IMR-90 (cell line): ENCODE data around the gene SPP2. TPM values are rescaled to one million over a fixed set of nuclear protein-coding genes. Genes with fewer than 3 reads are reported as not detected.

ENCODE experiments used
- ATAC-seq: fragments of 200-7000 bp; cut with Tn5 transposase; 2 replicates; pipeline ENCODE4 v1.9.1; 2020; ENCODE audit warnings: low read depth, mild to moderate bottlenecking, moderate library complexity
- BruUV-seq: library from RNA; stranded (reverse); fragments of 400-500 nt; replicated peaks from 2 replicates; lab custom pipeline; 2021; lab: Mats Ljungman, UMichigan
- CTCF ChIA-PET: fragments of 300-600 bp; formaldehyde crosslinking; extraction: SDS; loops from one replicate; lab custom pipeline; 2021; ENCODE audit warnings: antibody characterized with exemption; lab: Yijun Ruan, JAX
- POLR2A ChIA-PET: fragments of 300-600 bp; sonication (Branson Sonifier 250); formaldehyde crosslinking; loops from one replicate; lab custom pipeline; 2022; ENCODE audit warnings: antibody characterized with exemption; ENCODE audit not compliant: unreplicated experiment; lab: Charles Lee
- DNase-seq: peaks from one replicate; pipeline ENCODE4 v3.0.0; 2013
- H2AFZ ChIP-seq: replicated peaks from 2 replicates; pipeline ENCODE3; 2013; ENCODE audit warnings: low read length, mild to moderate bottlenecking; ENCODE audit not compliant: poor library complexity
- H2AK5ac ChIP-seq: 2 replicates; pipeline ENCODE4 v1.6.1; 2013; ENCODE audit warnings: low read depth, low read length, inconsistent platforms
- H2AK9ac ChIP-seq: replicated peaks from 2 replicates; pipeline ENCODE3; 2013; ENCODE audit warnings: mild to moderate bottlenecking, low read depth, low read length, moderate library complexity; ENCODE audit not compliant: poor library complexity
- H2BK120ac ChIP-seq: 2 replicates; pipeline ENCODE4 v1.6.1; 2013; ENCODE audit warnings: low read depth, low read length, inconsistent platforms
- H2BK15ac ChIP-seq: 3 replicates; pipeline ENCODE4 v1.6.1; 2013; ENCODE audit warnings: low read depth, low read length, inconsistent platforms
- H2BK20ac ChIP-seq: 2 replicates; pipeline ENCODE4 v1.6.1; 2013; ENCODE audit warnings: low read depth, mild to moderate bottlenecking, inconsistent platforms, low read length, moderate library complexity
- H2BK5ac ChIP-seq: 2 replicates; pipeline ENCODE4 v1.6.1; 2013; ENCODE audit warnings: mild to moderate bottlenecking, low read depth, low read length, inconsistent platforms; ENCODE audit not compliant: poor library complexity, severe bottlenecking
- H3K14ac ChIP-seq: replicated peaks from 2 replicates; pipeline ENCODE4 v1.6.1; 2013; ENCODE audit warnings: low read depth, low read length, inconsistent platforms
- H3K18ac ChIP-seq: 2 replicates; pipeline ENCODE4 v1.6.1; 2013; ENCODE audit warnings: low read depth, low read length, control low read depth
- H3K23ac ChIP-seq: 2 replicates; pipeline ENCODE4 v1.6.1; 2013; ENCODE audit warnings: low read depth, low read length, inconsistent platforms
- H3K27ac ChIP-seq: 2 replicates; pipeline ENCODE4 v1.5.1; 2013; ENCODE audit warnings: mild to moderate bottlenecking, control low read depth, low read length; ENCODE audit not compliant: insufficient read depth
- H3K27me3 ChIP-seq: 2 replicates; pipeline ENCODE4 v1.6.1; 2013; ENCODE audit warnings: low read length; ENCODE audit not compliant: control insufficient read depth, insufficient read depth
- H3K36me3 ChIP-seq: 2 replicates; pipeline ENCODE4 v1.6.1; 2013; ENCODE audit warnings: low read length, mixed read lengths; ENCODE audit not compliant: control insufficient read depth, insufficient read depth
- H3K4ac ChIP-seq: 2 replicates; pipeline ENCODE4 v1.6.1; 2013; ENCODE audit warnings: low read depth, low read length, inconsistent platforms
- H3K4me1 ChIP-seq: 2 replicates; pipeline ENCODE4 v1.6.1; 2013; ENCODE audit warnings: low read length, mixed read lengths; ENCODE audit not compliant: control insufficient read depth, insufficient read depth
- H3K4me2 ChIP-seq: 2 replicates; pipeline ENCODE4 v1.6.1; 2013; ENCODE audit warnings: low read depth, mild to moderate bottlenecking, control low read depth, low read length, moderate library complexity
- H3K4me3 ChIP-seq: 2 replicates; pipeline ENCODE4 v1.5.1; 2013; ENCODE audit warnings: low read depth, mild to moderate bottlenecking, control low read depth, low read length, moderate library complexity; ENCODE audit not compliant: insufficient read depth
- H3K56ac ChIP-seq: 2 replicates; pipeline ENCODE4 v1.6.1; 2013; ENCODE audit warnings: low read length, inconsistent platforms; ENCODE audit not compliant: insufficient read depth; ENCODE audit errors: extremely low read depth
- H3K79me1 ChIP-seq, 2 experiments: 2 replicates each; pipeline ENCODE4 v1.6.1; 2013; ENCODE audit warnings: low read length in 2 of 2, inconsistent platforms in 1 of 2, low read depth in 1 of 2
- H3K9ac ChIP-seq: 2 replicates; pipeline ENCODE4 v1.6.1; 2013; ENCODE audit warnings: low read depth, low read length, control low read depth
- H3K9me1 ChIP-seq: 2 replicates; pipeline ENCODE4 v1.6.1; 2013; ENCODE audit warnings: low read length, inconsistent platforms; ENCODE audit not compliant: insufficient read depth
- H3K9me3 ChIP-seq: 2 replicates; pipeline ENCODE4 v1.6.1; 2013; ENCODE audit warnings: low read length; ENCODE audit not compliant: control insufficient read depth, insufficient read depth
- H4K20me1 ChIP-seq: 2 replicates; pipeline ENCODE4 v1.6.1; 2013; ENCODE audit warnings: low read length, inconsistent platforms; ENCODE audit not compliant: insufficient read depth
- H4K5ac ChIP-seq: 2 replicates; pipeline ENCODE4 v1.6.1; 2013; ENCODE audit warnings: mild to moderate bottlenecking, low read depth, low read length, control low read depth
- H4K8ac ChIP-seq, 2 experiments: 2 replicates each; pipeline ENCODE4 v1.6.1; 2013; ENCODE audit warnings: low read depth in 2 of 2, low read length in 2 of 2, control low read depth in 1 of 2, inconsistent platforms in 1 of 2
- H4K91ac ChIP-seq: 2 replicates; pipeline ENCODE4 v1.6.1; 2013; ENCODE audit warnings: low read depth, low read length, inconsistent platforms; ENCODE audit not compliant: insufficient read depth
- BHLHE40 ChIP-seq: fragments of 150-350 bp; IDR thresholded peaks from 2 replicates; pipeline ENCODE4 v1.6.1; 2016; ENCODE audit warnings: mild to moderate bottlenecking, low read depth, low read length
- CEBPB ChIP-seq: IDR thresholded peaks from 2 replicates; pipeline ENCODE4 v1.6.1; 2012; ENCODE audit warnings: low read depth, low read length, improper control_type of control experiment
- CHD1 ChIP-seq: IDR thresholded peaks from 2 replicates; pipeline ENCODE4 v1.6.1; 2012; ENCODE audit warnings: low read depth, low read length, improper control_type of control experiment
- CTCF ChIP-seq: conservative IDR thresholded peaks from 2 replicates; pipeline ENCODE4 v1.5.1; 2012; ENCODE audit warnings: mild to moderate bottlenecking, low read depth, low read length, improper control_type of control experiment
- ELK1 ChIP-seq: fragments of 150-350 bp; IDR thresholded peaks from 2 replicates; pipeline ENCODE4 v1.6.1; 2016; ENCODE audit warnings: low read depth, mild to moderate bottlenecking, low read length, moderate library complexity, borderline replicate concordance
- FOS ChIP-seq: fragments of 150-350 bp; IDR thresholded peaks from 2 replicates; pipeline ENCODE4 v1.6.1; 2016; ENCODE audit warnings: low read depth, low read length
- MAFK ChIP-seq: IDR thresholded peaks from 2 replicates; pipeline ENCODE4 v1.6.1; 2012; ENCODE audit warnings: low read depth, low read length, improper control_type of control experiment
- MAZ ChIP-seq: IDR thresholded peaks from 2 replicates; pipeline ENCODE4 v1.6.1; 2012; ENCODE audit warnings: low read depth, mild to moderate bottlenecking, low read length, improper control_type of control experiment, moderate library complexity, borderline replicate concordance
- MXI1 ChIP-seq: IDR thresholded peaks from 2 replicates; pipeline ENCODE4 v1.6.1; 2012; ENCODE audit warnings: low read depth, mild to moderate bottlenecking, low read length, moderate library complexity, borderline replicate concordance
- NFE2L2 ChIP-seq: fragments of 150-350 bp; IDR thresholded peaks from 2 replicates; pipeline ENCODE4 v1.6.1; 2016; ENCODE audit warnings: low read depth, mild to moderate bottlenecking, low read length
- POLR2A ChIP-seq: IDR thresholded peaks from 2 replicates; pipeline ENCODE4 v1.6.1; 2012; ENCODE audit warnings: mild to moderate bottlenecking, low read depth, low read length
- RAD21 ChIP-seq: IDR thresholded peaks from 2 replicates; pipeline ENCODE4 v1.6.1; 2012; ENCODE audit warnings: low read length, improper control_type of control experiment
- RCOR1 ChIP-seq: IDR thresholded peaks from 2 replicates; pipeline ENCODE4 v1.6.1; 2012; ENCODE audit warnings: mild to moderate bottlenecking, low read length, improper control_type of control experiment; ENCODE audit not compliant: insufficient replicate concordance
- RFX5 ChIP-seq: IDR thresholded peaks from 2 replicates; pipeline ENCODE4 v1.8.0; 2012; ENCODE audit warnings: low read depth, mild to moderate bottlenecking, low read length, moderate library complexity
- SMC3 ChIP-seq: fragments of 150-350 bp; IDR thresholded peaks from 2 replicates; pipeline ENCODE4 v1.6.1; 2016; ENCODE audit warnings: low read depth, mild to moderate bottlenecking, antibody characterized with exemption, low read length, moderate library complexity
- USF2 ChIP-seq: fragments of 150-350 bp; IDR thresholded peaks from 2 replicates; pipeline ENCODE4 v1.6.1; 2017; ENCODE audit warnings: mild to moderate bottlenecking, antibody characterized with exemption, low read length, low read depth
- WGBS, 2 experiments: methylation state at CpG; one replicate each; pipeline versions ENCODE4 v1.1.5 to v1.1.7; 2013; ENCODE audit warnings: missing lambda C conversion rate in 2 of 2; ENCODE audit not compliant: insufficient read length in 1 of 2; ENCODE audit errors: extremely low coverage in 2 of 2; 5-methylcytosine and 5-hydroxymethylcytosine counted together
- dilution Hi-C: fragments of 300-500 bp; cut with HindIII; formaldehyde crosslinking; loops from one replicate; pipeline ENCODE4 v1.14.3; 2018; ENCODE audit warnings: low sequenced_read_pairs; ENCODE audit not compliant: unreplicated experiment
- in situ Hi-C: fragments of 300-500 bp; cut with MboI; formaldehyde crosslinking; loops from 3 replicates; pipeline ENCODE4 v1.14.3; 2019; ENCODE audit warnings: low sequenced_read_pairs, inconsistent platforms, mixed read lengths
- intact Hi-C: fragments of 100-400 bp; cut with micrococcal nuclease; formaldehyde crosslinking; loops from 2 replicates; pipeline ENCODE4 v1.10.0; 2022
- polyA plus RNA-seq, 3 experiments: library from polyadenylated mRNA; depleted of rRNA; stranded (reverse); fragments of >200 nt; gene quantifications; 2 replicates each; pipeline ENCODE4 v1.2.3, GENCODE V29; 2012; ENCODE audit warnings: low replicate concordance in 1 of 3
- total RNA-seq: library from RNA; depleted of rRNA; stranded (reverse); fragments of >200 nt; gene quantifications from 2 replicates; pipeline ENCODE4 v1.2.3, GENCODE V29; 2012

Gene SPP2
- total and polyA plus RNA-seq, 2 of the 4 experiments (the other 2 are of a cell fraction), result not detected

GRCh38 chr2:234014427-234014826 lies 36.1 kb upstream of the SPP2 start:
- DNase-seq (no peak), ATAC-seq (no peak)
- no peaks in the 10 kb centered on the region for H3K9me1 ChIP-seq
- in situ Hi-C loops (no loop called here), dilution Hi-C loops (no loop called here), intact Hi-C loops (no loop called here)
- H4K20me1 ChIP-seq, result no peaks in the 10 kb centered on the region
- no peak overlapping the region for H3K14ac ChIP-seq
- no peak overlapping the region for H3K4me2 ChIP-seq
- no peak overlapping the region for H4K5ac ChIP-seq
- H3K56ac ChIP-seq, result no peak overlapping the region
- no peak overlapping the region for H3K18ac ChIP-seq
- H2AK5ac ChIP-seq, result no peak overlapping the region
- peaks cover 9% of the 10 kb centered on the region; the same call in 1 of the 2 replicates for H3K27me3 ChIP-seq
- WGBS, 2 experiments, result no CpG with 5 or more reads among the region's 1 CpG
- H2BK20ac ChIP-seq, result no peak overlapping the region
- no peaks in the 10 kb centered on the region for H3K79me1 ChIP-seq
- no peaks in the 10 kb centered on the region for H3K4me1 ChIP-seq
- no peak overlapping the region for H3K4me3 ChIP-seq
- no peak overlapping the region for H2AK9ac ChIP-seq
- H3K9ac ChIP-seq, result no peak overlapping the region
- no peaks in the 10 kb centered on the region for H3K9me3 ChIP-seq
- no TSS peak for BruUV-seq
- no peak overlapping the region for H3K27ac ChIP-seq
- no peak overlapping the region for H3K4ac ChIP-seq
- no peak overlapping the region for H3K23ac ChIP-seq
- ChIA-PET POLR2A (no interaction called here), CTCF (interaction anchor here (0.8 kb wide), 1 partner anchor 1949 kb away, joined by 3 read pairs; no protein-coding TSS in a partner anchor)
- H3K36me3 ChIP-seq, result no peaks in the 10 kb centered on the region
- no peak overlapping the region for H4K8ac ChIP-seq
- TF ChIP-seq MXI1, result no peak
- no peak for TF ChIP-seq RCOR1
- TF ChIP-seq ELK1, result no peak
- TF ChIP-seq NFE2L2, result no peak
- TF ChIP-seq FOS, result no peak
- TF ChIP-seq MAZ, result no peak
- no peak for TF ChIP-seq RFX5
- TF ChIP-seq SMC3, result no peak
- no peak for TF ChIP-seq CHD1
- TF ChIP-seq BHLHE40, result no peak
- no peak for TF ChIP-seq MAFK
- TF ChIP-seq USF2, result no peak
- no peak for TF ChIP-seq CTCF
- TF ChIP-seq POLR2A, result no peak
- TF ChIP-seq CEBPB, result no peak
- TF ChIP-seq RAD21, result no peak
- no peak overlapping the region for H2BK5ac ChIP-seq
- no peak overlapping the region for H2BK120ac ChIP-seq
- H4K91ac ChIP-seq, result no peak overlapping the region
- H2AFZ ChIP-seq, result no peak overlapping the region
- H2BK15ac ChIP-seq, result no peak overlapping the region
